Neural cell (in vitro differentiated cells): Measurements from ENCODE around the gene AHNAK. TPM values are rescaled to one million over a fixed set of nuclear protein-coding genes. Genes with fewer than 3 reads are reported as not detected.

Source experiments
- H2AFZ ChIP-seq: fragments of 200-600, 300-800 bp; sonication (generic), shearing (Covaris generic); 2 replicates; pipeline ENCODE4 v1.6.0; 2014; ENCODE audit warnings: low read depth, mild to moderate bottlenecking, antibody characterized with exemption, low read length, moderate library complexity
- H3F3A ChIP-seq: fragments of 200-600 bp; shearing (Covaris generic); 2 replicates; pipeline ENCODE4 v1.6.1; 2016; ENCODE audit warnings: mild to moderate bottlenecking, moderate library complexity, mixed read lengths, antibody characterized with exemption, low read length; ENCODE audit not compliant: insufficient read depth, poor library complexity, severe bottlenecking
- H3K27ac ChIP-seq: fragments of 200-600, 300-800 bp; sonication (generic), shearing (Covaris generic); 2 replicates; pipeline ENCODE4 v1.5.1; 2014; ENCODE audit warnings: mild to moderate bottlenecking, low read length, moderate library complexity
- H3K27me3 ChIP-seq: fragments of 300-800, 200-600 bp; sonication (generic), shearing (Covaris generic); 2 replicates; pipeline ENCODE4 v1.6.0; 2014; ENCODE audit warnings: mild to moderate bottlenecking, low read depth, low read length, moderate library complexity; ENCODE audit not compliant: insufficient read depth
- H3K36me3 ChIP-seq: fragments of 300-800, 200-600 bp; sonication (generic), shearing (Covaris generic); 2 replicates; pipeline ENCODE4 v1.5.1; 2014; ENCODE audit warnings: mild to moderate bottlenecking, antibody characterized with exemption, low read length, moderate library complexity; ENCODE audit not compliant: insufficient read depth
- H3K4me2 ChIP-seq: fragments of 300-800, 200-600 bp; sonication (generic), shearing (Covaris generic); 2 replicates; pipeline ENCODE4 v1.6.0; 2014; ENCODE audit warnings: mild to moderate bottlenecking, low read length
- H3K4me3 ChIP-seq: fragments of 300-800, 200-600 bp; sonication (generic), shearing (Covaris generic); 2 replicates; pipeline ENCODE4 v1.5.1; 2014; ENCODE audit warnings: mild to moderate bottlenecking, low read length, moderate library complexity
- H3K79me2 ChIP-seq: fragments of 200-600 bp; shearing (Covaris generic); replicated peaks from 2 replicates; pipeline ENCODE4 v1.6.0; 2014; ENCODE audit warnings: mild to moderate bottlenecking, low read length, moderate library complexity; ENCODE audit not compliant: insufficient read depth
- H3K9ac ChIP-seq: fragments of 300-800, 200-600 bp; sonication (generic), shearing (Covaris generic); 2 replicates; pipeline ENCODE4 v1.6.1; 2016; ENCODE audit warnings: mild to moderate bottlenecking, low read length, mixed read lengths
- H3K9me2 ChIP-seq: fragments of 200-600 bp; shearing (Covaris generic); 2 replicates; pipeline ENCODE4 v1.6.1; 2016; ENCODE audit warnings: mild to moderate bottlenecking, low read length, mixed read lengths; ENCODE audit not compliant: insufficient read depth
- H3K9me3 ChIP-seq: fragments of 200-600, 300-800 bp; sonication (generic), shearing (Covaris generic); 2 replicates; pipeline ENCODE4 v1.6.1; 2016; ENCODE audit warnings: mild to moderate bottlenecking, mixed run types, low read length, moderate library complexity, mixed read lengths
- H4K20me1 ChIP-seq: fragments of 200-600 bp; shearing (Covaris generic); 2 replicates; pipeline ENCODE4 v1.6.1; 2016; ENCODE audit warnings: mild to moderate bottlenecking, mixed run types; ENCODE audit not compliant: insufficient read depth
- CTCF ChIP-seq: fragments of 450-650 bp; IDR thresholded peaks from 2 replicates; pipeline ENCODE4 v1.5.1; 2014; ENCODE audit warnings: antibody characterized with exemption, mild to moderate bottlenecking, moderate library complexity; ENCODE audit not compliant: poor library complexity, severe bottlenecking
- EP300 ChIP-seq: fragments of 450-650 bp; conservative IDR thresholded peaks from 2 replicates; pipeline ENCODE4 v1.6.1; 2014; ENCODE audit warnings: antibody characterized with exemption, mild to moderate bottlenecking, moderate library complexity; ENCODE audit not compliant: poor library complexity, severe bottlenecking
- EZH2 ChIP-seq: fragments of 200-600, 300-800 bp; shearing (Covaris generic), sonication (generic); IDR thresholded peaks from 2 replicates; pipeline ENCODE4 v1.6.1; 2014; ENCODE audit warnings: antibody characterized with exemption, low read length, borderline replicate concordance, mild to moderate bottlenecking; ENCODE audit not compliant: insufficient read depth, poor library complexity, severe bottlenecking
- MXI1 ChIP-seq: fragments of 450-650 bp; conservative IDR thresholded peaks from 2 replicates; pipeline ENCODE4 v1.6.1; 2014; ENCODE audit warnings: antibody characterized with exemption, mild to moderate bottlenecking; ENCODE audit not compliant: poor library complexity, severe bottlenecking
- RAD21 ChIP-seq: fragments of 450-650 bp; conservative IDR thresholded peaks from 2 replicates; pipeline ENCODE4 v1.6.1; 2014; ENCODE audit warnings: antibody characterized with exemption, mild to moderate bottlenecking, moderate library complexity
- REST ChIP-seq: IDR thresholded peaks from 2 replicates; pipeline ENCODE4 v1.6.1; 2012; ENCODE audit warnings: borderline replicate concordance
- SMC3 ChIP-seq: fragments of 450-650 bp; conservative IDR thresholded peaks from 2 replicates; pipeline ENCODE4 v1.6.1; 2014; ENCODE audit warnings: antibody characterized with exemption, mild to moderate bottlenecking, moderate library complexity; ENCODE audit not compliant: poor library complexity
- TAF1 ChIP-seq: IDR thresholded peaks from 2 replicates; pipeline ENCODE4 v1.6.1; 2012; ENCODE audit warnings: low read depth
- polyA plus RNA-seq: library from polyadenylated mRNA; depleted of rRNA; stranded (reverse); fragments of >200 nt; gene quantifications from 2 replicates; pipeline ENCODE4 v1.2.3, GENCODE V29; 2014

The AHNAK gene
- polyA plus RNA-seq, 1 donor from 2014 or later, result 0.11 TPM

GRCh38 chr11:62393061-62393611 lies 153.5 kb downstream of the AHNAK start:
- H3K27ac ChIP-seq, result no peak overlapping the region
- no peaks in the 10 kb centered on the region for H3K36me3 ChIP-seq
- no peak for TF ChIP-seq RAD21
- peak; percentile 15 for TF ChIP-seq CTCF
- no peak for TF ChIP-seq EZH2
- no peak for TF ChIP-seq MXI1
- TF ChIP-seq TAF1, result no peak
- no peak for TF ChIP-seq REST
- TF ChIP-seq EP300, result no peak
- no peak overlapping the region for H3K9ac ChIP-seq
- no peak overlapping the region for H2AFZ ChIP-seq
- no peak overlapping the region for H3K4me2 ChIP-seq
- no peaks in the 10 kb centered on the region for H3K9me3 ChIP-seq
- H3K27me3 ChIP-seq, result no peaks in the 10 kb centered on the region
- H3K79me2 ChIP-seq, result no peaks in the 10 kb centered on the region
- no peak overlapping the region for H3K4me3 ChIP-seq
- H3K9me2 ChIP-seq, result no peaks in the 10 kb centered on the region
- no peaks in the 10 kb centered on the region for H4K20me1 ChIP-seq
- peaks cover 4% of the 10 kb centered on the region for H3F3A ChIP-seq

- no peaks in the 10 kb centered on the region for H3K27me3 ChIP-seq
- H3K4me3 ChIP-seq, result no peak overlapping the region
- TF ChIP-seq SMC3 (no peak), REST (no peak), MXI1 (no peak)
- H3K4me2 ChIP-seq, result no peak overlapping the region
- no peaks in the 10 kb centered on the region for H4K20me1 ChIP-seq
- no peak overlapping the region for H3K27ac ChIP-seq
- no peaks in the 10 kb centered on the region for H3K36me3 ChIP-seq
- H3K9ac ChIP-seq, result no peak overlapping the region
- H3K9me2 ChIP-seq, result no peaks in the 10 kb centered on the region
- no peaks in the 10 kb centered on the region for H3K79me2 ChIP-seq
- H3F3A ChIP-seq, result peaks cover 4% of the 10 kb centered on the region
- H2AFZ ChIP-seq, result no peak overlapping the region
- H3K9me3 ChIP-seq, result no peaks in the 10 kb centered on the region
These were observed 154.1 kb downstream of the AHNAK start for GRCh38 chr11:62392506-62392905.
